ENCODE results near the gene ATP9B.
"Not testable (repeated sequence)": the region's sequence is repeated elsewhere in the genome, so short reads cannot be mapped to it uniquely, and the experiment has no call there.

ATP9B gene

DNA sequence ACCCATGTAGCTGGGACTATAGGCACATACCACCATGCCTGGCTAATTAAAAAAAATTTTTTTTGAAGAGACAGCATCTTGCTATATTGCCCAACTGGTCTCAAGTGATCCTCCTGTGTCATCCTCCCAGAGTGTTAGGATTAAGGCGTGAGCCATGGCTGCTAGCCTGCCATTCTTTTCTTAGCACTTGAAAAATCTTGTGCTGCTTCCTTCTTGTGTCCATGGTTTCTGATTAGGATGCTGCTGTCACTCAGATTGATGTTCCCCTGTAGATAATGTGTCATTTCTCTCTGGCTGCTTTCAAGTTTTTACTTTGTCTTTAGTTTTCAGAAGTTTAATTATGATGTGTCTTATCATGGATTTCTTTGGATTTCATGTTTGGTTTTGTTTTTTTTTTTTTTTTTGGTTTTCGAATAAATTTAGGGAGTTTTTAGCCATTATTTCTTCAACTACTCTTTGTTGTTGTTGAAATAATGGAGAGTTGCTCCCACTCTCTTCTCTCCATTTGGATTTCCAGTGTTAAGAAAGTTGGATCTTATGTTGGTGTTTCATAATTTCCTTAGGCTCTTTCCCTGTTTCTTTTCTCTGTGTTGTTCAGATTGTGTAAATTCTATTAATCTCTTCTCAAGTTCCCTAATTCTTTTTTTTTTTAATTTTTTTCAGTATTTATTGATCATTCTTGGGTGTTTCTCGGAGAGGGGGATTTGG, 2.5 kb downstream of the ATP9B start:
- H3K27me3 ChIP-seq (replicated peaks; ENCODE audit: control insufficient read depth, insufficient read depth, low read length) = no peaks in the 10 kb centered on the region
- TF ChIP-seq, protein P1, sequence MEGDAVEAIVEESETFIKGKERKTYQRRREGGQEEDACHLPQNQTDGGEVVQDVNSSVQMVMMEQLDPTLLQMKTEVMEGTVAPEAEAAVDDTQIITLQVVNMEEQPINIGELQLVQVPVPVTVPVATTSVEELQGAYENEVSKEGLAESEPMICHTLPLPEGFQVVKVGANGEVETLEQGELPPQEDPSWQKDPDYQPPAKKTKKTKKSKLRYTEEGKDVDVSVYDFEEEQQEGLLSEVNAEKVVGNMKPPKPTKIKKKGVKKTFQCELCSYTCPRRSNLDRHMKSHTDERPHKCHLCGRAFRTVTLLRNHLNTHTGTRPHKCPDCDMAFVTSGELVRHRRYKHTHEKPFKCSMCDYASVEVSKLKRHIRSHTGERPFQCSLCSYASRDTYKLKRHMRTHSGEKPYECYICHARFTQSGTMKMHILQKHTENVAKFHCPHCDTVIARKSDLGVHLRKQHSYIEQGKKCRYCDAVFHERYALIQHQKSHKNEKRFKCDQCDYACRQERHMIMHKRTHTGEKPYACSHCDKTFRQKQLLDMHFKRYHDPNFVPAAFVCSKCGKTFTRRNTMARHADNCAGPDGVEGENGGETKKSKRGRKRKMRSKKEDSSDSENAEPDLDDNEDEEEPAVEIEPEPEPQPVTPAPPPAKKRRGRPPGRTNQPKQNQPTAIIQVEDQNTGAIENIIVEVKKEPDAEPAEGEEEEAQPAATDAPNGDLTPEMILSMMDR (IDR thresholded peaks at IDR 0.05; ENCODE audit: insufficient read depth, low read length, poor library complexity, severe bottlenecking) = no peak
- DNase-seq (ENCODE audit: extremely low read depth, insufficient read length) = no peak
- H3K4me3 ChIP-seq (replicated peaks; ENCODE audit: low read depth, low read length) = no peak overlapping the region
- no peaks in the 10 kb centered on the region for H3K36me3 ChIP-seq (ENCODE audit: control insufficient read depth, insufficient read depth, low read length)

DNA sequence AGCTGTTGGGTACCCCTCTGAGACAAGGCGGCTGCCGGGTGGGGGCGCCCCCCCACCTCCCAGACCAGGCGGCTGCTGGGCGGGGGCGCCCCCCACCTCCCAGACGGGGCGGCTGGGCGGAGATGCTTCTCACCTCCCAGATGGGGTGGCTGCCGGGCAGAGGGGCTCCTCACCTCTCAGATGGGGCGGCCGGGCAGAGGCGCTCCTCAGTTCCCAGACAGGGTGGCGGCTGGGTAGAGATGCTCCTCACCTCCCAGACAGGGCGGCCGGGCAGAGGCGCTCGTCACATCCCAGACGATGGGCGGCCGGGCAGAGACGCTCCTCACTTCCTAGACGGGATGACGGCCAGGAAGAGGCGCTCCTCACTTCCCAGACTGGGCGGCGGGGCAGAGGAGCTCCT, 3.5 kb downstream of the ATP9B start:
- not testable (repeated sequence) for H3K4me3 ChIP-seq (replicated peaks; ENCODE audit: low read depth, low read length); H3K36me3 ChIP-seq (ENCODE audit: control insufficient read depth, insufficient read depth, low read length); DNase-seq (ENCODE audit: extremely low read depth, insufficient read length); H3K27me3 ChIP-seq (replicated peaks; ENCODE audit: control insufficient read depth, insufficient read depth, low read length)

DNA sequence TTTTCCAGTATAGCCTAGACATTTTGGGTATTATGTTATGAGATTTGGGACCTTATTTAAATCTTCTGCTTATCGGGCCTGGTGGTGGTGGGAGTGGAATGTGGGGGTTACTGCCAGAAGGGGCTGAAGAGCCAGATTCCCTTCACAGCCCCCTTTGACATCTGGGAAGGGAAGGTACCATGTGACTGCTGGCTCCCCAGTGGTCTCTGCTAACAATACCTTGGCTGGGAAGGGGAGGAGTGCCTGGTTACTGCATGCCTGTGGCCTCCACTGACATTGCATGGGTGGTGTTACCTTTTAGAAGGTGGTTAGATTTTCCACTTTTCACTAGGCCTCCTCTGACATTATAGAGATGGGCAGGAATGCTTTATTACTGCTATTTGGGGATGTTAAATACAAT, 8.0 kb downstream of the ATP9B start:
- H3K4me3 ChIP-seq (replicated peaks; ENCODE audit: low read depth, low read length) = no peak overlapping the region
- no peak for DNase-seq (ENCODE audit: extremely low read depth, insufficient read length)
- no peaks in the 10 kb centered on the region for H3K36me3 ChIP-seq (ENCODE audit: control insufficient read depth, insufficient read depth, low read length)
- no peaks in the 10 kb centered on the region for H3K27me3 ChIP-seq (replicated peaks; ENCODE audit: control insufficient read depth, insufficient read depth, low read length)
- TF ChIP-seq, protein P1 (IDR thresholded peaks at IDR 0.05; ENCODE audit: insufficient read depth, low read length, poor library complexity, severe bottlenecking) = no peak

DNA sequence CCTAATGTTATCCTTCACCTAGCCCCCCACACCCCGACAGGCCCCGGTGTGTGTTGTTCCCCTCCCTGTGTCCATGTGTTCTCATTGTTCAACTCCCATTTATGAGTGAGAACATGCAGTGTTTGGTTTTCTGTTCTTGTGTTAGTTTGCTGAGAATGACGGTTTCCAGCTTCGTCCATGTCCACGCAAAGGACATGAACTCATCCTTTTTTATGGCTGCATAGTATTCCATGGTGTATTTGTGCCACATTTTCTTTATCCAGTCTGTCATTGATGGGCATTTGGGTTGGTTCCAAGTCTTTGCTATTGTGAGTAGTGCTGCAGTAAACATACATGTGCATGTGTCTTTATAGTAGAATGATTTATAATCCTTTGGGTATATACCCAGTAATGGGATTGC, 9.6 kb downstream of the ATP9B start:
- H3K4me3 ChIP-seq (replicated peaks; ENCODE audit: low read depth, low read length); H3K27me3 ChIP-seq (replicated peaks; ENCODE audit: control insufficient read depth, insufficient read depth, low read length); H3K36me3 ChIP-seq (ENCODE audit: control insufficient read depth, insufficient read depth, low read length); DNase-seq (ENCODE audit: extremely low read depth, insufficient read length): not testable (repeated sequence)

DNA sequence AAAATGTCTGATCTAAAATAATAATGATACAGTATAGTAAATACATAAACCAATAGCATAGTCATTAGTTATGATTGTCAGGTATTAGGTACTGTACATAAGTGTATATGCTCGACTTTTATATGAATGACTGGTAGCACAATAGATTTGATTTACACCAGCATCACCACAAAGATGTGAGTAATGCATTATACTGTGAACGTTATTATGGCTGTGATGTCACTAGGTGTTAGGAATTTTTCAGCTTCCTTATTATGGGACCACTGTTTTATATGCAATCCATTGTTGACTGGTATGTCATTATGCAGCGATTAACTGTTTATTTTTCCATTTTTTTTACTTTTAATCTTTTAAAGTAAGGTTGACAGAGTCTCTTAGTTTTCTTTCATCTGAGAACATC, 23.7 kb downstream of the ATP9B start:
- Histone ChIP-seq H3K36me3 (ENCODE audit: control insufficient read depth, insufficient read depth, low read length) (no peaks in the 10 kb centered on the region), H3K4me3 (replicated peaks; ENCODE audit: low read depth, low read length) (no peak overlapping the region), H3K27me3 (replicated peaks; ENCODE audit: control insufficient read depth, insufficient read depth, low read length) (no peaks in the 10 kb centered on the region)
- TF ChIP-seq, protein P1 (IDR thresholded peaks at IDR 0.05; ENCODE audit: insufficient read depth, low read length, poor library complexity, severe bottlenecking) = no peak
- no peak for DNase-seq (ENCODE audit: extremely low read depth, insufficient read length)

DNA sequence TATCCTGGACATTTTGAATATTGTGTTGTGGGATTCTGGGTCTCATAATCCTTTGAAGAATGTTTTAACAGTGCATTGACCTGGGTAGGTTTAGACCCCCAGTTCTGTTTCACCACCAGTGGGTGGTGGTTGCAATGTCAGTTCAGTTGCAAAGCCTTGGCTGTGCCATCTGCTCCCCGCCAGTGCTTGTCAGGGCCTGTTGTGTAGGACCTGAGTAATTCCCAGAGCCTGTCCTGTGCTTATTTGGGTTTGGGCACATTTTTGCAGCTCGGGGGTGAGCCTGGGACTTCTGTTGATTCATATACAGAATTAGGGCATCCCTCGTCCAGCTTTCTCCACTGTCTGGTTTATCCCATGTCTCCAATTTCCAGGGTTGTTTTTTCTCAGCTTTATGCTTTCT, 24.8 kb downstream of the ATP9B start:
- no peak for DNase-seq (ENCODE audit: extremely low read depth, insufficient read length)
- TF ChIP-seq, protein P1 (IDR thresholded peaks at IDR 0.05; ENCODE audit: insufficient read depth, low read length, poor library complexity, severe bottlenecking) = no peak
- Histone ChIP-seq H3K36me3 (ENCODE audit: control insufficient read depth, insufficient read depth, low read length) (no peaks in the 10 kb centered on the region), H3K27me3 (replicated peaks; ENCODE audit: control insufficient read depth, insufficient read depth, low read length) (no peaks in the 10 kb centered on the region), H3K4me3 (replicated peaks; ENCODE audit: low read depth, low read length) (no peak overlapping the region)

DNA sequence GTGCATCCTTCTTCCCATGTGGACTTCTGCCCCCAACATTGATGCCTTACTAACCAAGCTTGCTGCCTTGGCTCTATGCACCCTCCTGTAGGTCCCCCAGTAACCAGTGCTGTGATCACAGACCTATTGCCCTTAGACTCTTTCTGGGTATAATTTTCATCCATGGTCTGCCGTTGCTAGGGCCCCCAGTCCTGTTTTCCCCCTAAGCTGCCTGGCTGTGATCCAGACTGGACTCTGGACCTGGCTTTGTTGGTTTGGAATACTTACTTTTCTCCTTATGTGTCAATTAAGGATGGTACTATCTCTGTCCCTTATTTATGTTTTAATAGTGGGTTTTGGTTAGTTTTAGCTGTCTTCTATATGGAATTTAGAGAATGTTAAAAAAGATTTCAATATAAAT, 26.0 kb downstream of the ATP9B start:
- Histone ChIP-seq H3K36me3 (ENCODE audit: control insufficient read depth, insufficient read depth, low read length) (no peaks in the 10 kb centered on the region), H3K27me3 (replicated peaks; ENCODE audit: control insufficient read depth, insufficient read depth, low read length) (no peaks in the 10 kb centered on the region), H3K4me3 (replicated peaks; ENCODE audit: low read depth, low read length) (no peak overlapping the region)
- TF ChIP-seq, protein P1 (IDR thresholded peaks at IDR 0.05; ENCODE audit: insufficient read depth, low read length, poor library complexity, severe bottlenecking) = no peak
- DNase-seq (ENCODE audit: extremely low read depth, insufficient read length) = no peak

Data from GM06990 (cell line).